Activated gamma-delta T cell (primary cell): Measurements from ENCODE around the gene RNU4-1.
"Not testable (repeated sequence)": the region's sequence is repeated elsewhere in the genome, so short reads cannot be mapped to it uniquely, and the experiment has no call there.

Experiments
- DNase-seq: peaks from one replicate; lab custom pipeline; 2025; lab: John Stamatoyannopoulos, UW
- total RNA-seq, 2 donors: gene quantifications; one replicate each; lab custom pipeline; 2026; lab: John Stamatoyannopoulos, UW

The RNU4-1 gene
- 12.5 to 30.5 reads per million in 2 donors for total RNA-seq

GRCh38 chr12:120292661-120293531 is at the start of gene RNU4-1:
TSS of gene RNU4-1 (minus strand) at chr12:120293237.
- no peak for DNase-seq

GRCh38 chr12:120342175-120343038 is 49.4 kb upstream of the RNU4-1 start:
- DNase-seq = no peak

DNA sequence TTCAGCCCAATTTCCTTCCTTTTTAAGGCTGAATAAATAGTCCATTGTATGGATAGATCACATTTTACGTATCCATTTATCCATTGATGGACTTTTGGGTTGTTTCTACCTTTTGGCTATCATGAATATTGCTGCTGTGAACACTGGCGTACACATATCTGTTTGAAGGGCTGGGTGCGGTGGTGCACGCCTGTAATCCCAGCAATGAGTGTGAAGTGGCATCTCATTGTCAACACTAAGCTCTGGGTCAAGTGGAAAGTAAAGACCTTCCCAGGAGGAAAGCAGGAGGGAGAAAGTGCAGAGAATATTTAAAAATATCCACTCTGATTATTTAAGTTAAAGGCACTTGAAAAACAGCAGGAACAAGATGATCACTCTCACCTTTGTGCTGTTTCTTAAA is 46.2 kb upstream of the RNU4-1 start:
- no peak for DNase-seq

DNA sequence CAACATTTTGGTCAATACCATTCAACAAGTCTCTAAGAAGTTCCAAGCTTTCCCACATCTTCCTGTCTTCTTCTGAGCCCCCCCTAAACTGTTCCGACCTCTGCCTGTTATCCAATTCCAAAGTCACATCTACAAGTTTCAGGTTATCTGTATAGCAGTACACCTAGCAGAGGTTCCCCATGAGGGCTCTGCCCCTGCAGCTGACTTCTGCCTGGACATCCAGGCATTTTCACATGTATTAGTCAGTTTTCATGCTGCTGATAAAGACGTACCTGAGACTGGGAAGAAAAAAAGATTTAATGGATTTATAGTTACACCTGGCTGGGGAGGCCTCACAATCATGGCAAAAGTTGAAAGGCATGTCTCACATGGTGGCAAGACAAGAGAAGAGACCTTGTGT is 44.7 kb upstream of the RNU4-1 start:
- no peak for DNase-seq

DNA sequence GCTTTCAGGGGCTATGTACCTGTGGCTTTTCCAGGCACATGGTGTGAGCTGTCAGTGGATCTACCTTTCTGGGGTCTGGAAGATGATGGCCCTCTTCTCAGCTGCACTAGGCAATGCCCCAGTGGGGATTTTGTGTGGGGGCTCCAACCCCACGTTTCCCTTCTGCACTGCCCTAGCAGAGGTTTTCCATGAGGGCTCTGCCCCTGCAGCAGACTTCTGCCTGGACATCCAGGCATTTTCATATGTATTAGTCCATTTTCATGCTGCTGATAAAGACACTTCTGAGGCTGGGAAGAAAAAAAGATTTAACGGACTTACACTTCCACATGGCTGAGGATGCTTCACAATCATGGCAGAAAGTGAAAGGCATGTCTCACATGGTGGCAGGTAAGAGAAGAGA is 43.4 kb upstream of the RNU4-1 start:
- not testable (repeated sequence) for DNase-seq

DNA sequence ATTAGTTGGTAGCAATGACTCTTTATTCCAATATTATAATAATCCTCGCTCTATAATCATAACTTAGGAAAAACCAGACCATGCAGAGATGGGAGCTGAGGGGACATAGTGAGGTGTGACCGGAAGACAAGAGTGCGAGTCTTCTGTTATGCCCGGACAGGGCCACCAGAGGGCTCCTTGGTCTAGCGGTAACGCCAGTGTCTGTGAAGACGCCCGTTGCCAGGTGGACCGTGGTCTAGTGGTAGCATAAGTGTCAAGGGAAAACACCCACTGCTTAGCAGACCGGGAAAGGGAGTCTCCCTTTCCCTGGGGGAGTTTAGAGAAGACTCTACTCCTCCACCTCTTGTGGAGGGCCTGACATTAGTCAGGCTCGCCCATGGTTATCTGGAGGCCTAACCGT is 42.4 kb upstream of the RNU4-1 start:
- DNase-seq = not testable (repeated sequence)

- no peak for DNase-seq
Observed at GRCh38 chr12:120332523-120332922, 39.5 kb upstream of the RNU4-1 start.

DNA sequence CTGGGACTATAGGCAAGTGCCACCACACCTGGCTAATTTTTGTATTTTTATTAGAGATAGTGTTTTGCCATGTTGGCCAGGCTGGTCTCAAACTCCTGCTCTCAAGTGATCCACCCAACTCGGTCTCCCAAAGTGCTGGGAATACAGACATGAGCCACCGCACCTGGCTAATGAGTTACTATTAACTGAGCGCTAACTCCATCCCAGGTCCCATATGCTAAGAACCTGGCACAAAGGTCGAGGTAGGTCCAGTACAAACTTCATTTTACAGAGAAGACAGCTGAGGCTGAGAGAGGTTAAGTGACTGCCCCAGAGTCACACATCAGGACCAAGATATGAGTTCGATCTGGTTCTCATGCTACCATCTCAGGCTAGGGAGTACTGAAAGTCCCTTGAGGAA is 39.0 kb upstream of the RNU4-1 start:
- DNase-seq = no peak

GRCh38 chr12:120331390-120331789 is 38.4 kb upstream of the RNU4-1 start:
- no peak for DNase-seq

- no peak for DNase-seq
Observed at GRCh38 chr12:120328228-120328627, 35.2 kb upstream of the RNU4-1 start.

DNA sequence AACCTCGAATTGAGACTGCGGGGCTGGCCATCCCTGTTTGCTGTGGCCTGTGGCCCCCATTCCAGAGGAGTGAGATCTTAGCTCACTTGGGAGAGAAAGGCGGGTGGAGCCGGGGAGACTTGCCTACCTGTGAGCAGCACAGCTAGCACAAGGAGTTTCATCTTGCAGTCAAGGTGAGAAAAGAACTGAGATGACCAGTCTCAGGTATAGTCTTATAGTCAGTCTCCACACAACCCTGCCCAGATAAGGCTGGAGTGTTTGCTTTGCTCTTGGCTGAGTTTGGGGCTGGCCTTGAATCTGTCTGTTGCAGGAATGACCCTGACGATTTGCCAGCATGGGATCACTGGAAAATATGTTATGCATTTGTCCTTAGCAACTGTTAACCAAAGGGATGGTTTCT is 34.6 kb upstream of the RNU4-1 start, which contains the start of gene PLA2G1B:
TSS of gene PLA2G1B (minus strand) at position 187 of the 400 bp plus-strand sequence. CDS start at position 161, 26 bp downstream.
- no peak for DNase-seq

- DNase-seq = no peak
Observed at GRCh38 chr12:120324841-120325417, 31.9 kb upstream of the RNU4-1 start.

DNA sequence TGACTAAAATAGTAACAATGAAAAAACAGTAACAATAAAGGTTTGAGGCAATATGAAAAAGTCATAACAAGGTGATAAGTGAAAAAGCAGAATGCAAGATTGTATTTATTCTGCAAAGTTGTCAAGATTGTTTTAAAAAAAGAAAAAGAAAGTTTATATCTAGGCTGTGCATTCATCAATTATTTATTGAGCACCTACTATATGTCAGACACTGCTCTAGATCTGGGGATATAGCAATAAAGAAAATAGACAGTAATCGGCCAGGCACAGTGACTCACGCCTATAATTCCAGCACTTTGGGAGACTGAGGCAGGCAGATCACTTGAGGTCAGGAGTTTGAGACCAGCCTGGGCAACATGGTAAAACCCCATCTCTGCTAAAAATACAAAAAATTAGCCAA is 30.7 kb upstream of the RNU4-1 start:
- no peak for DNase-seq

GRCh38 chr12:120321382-120322202 is 28.6 kb upstream of the RNU4-1 start:
- DNase-seq = no peak

GRCh38 chr12:120317224-120318105 is 24.4 kb upstream of the RNU4-1 start:
- DNase-seq = peak; percentile 98

DNA sequence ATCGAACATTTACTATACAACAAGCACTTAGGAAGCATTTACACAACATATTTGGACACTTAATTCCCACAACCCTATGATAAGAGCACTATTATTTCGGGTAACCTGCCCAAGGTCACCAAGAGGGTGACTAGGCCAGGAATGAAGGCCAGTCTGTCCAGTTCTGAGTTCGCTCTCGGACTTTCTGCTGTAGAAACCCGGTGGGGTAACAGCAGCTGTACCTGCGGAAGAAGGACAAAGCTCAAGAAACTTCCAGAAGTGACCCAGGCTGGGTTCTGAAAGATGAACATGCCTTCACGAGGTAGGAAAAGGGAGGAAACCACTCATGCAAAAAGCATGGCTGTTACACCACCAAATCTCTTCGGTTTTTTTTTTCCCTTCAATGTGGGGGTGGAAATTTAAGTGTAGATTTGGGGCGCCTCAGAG is 23.8 kb upstream of the RNU4-1 start:
- no peak for DNase-seq

GRCh38 chr12:120314220-120314619 is 21.2 kb upstream of the RNU4-1 start:
- no peak for DNase-seq

DNA sequence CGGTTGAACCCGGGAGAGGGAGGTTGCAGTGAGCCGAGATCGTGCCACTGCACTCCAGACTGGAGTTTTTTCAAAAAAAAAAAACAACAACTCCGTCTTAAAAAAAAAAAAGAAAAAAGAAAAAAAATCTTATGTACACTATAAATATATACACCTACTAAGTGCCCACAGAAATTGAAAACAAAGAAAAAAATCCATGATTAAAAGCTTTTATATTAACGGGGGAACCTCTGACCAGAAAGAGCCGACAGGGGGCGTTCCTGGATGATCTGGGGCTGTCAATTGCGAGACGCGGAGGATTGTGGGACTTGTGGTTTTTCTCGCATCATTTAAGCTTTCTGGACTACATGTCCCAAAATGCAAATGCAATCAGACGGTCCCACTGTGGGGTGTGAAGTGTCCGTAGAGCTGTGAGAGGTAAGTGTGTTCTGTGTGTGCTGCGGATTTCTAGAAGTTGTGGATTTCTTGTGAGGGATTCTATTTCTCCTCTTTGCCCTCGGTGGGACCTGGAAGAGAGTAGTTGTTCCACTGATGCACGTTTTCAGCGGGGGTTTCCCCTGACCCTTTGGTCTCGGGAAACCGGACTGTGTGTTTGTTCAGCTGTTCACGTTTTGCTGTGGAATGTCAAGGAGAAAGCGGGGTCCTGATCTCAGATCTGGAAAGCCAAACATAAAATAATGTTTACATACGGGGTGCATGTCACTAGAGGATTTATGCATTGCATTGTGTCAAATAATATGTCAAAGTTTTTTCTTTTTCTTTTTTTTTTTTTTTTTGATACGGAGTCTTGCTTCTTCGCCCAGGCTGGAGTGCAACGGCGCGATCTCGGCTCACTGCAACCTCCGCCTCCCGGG is 9.2 kb upstream of the RNU4-1 start, which contains the start of gene SIRT4:
TSS of gene SIRT4 (plus strand) at position 360 of the 854 bp plus-strand sequence. CDS start 1,241 bp downstream, outside the sequence.
- DNase-seq = no peak

GRCh38 chr12:120292411-120292660 is 701 bp downstream of the RNU4-1 start:
- no peak for DNase-seq
